GM12878 (cell line): ENCODE results near the gene AIF1L. TPM values are rescaled to one million over a fixed set of nuclear protein-coding genes. Genes with fewer than 3 reads are reported as not detected.

Experiments
- ATAC-seq: fragments of 200-7000 bp; cut with Tn5 transposase; 3 replicates; pipeline ENCODE4 v1.9.1; 2020; ENCODE audit warnings: mild to moderate bottlenecking, moderate library complexity
- BruUV-seq: library from RNA; stranded (reverse); fragments of 400-500 nt; replicated peaks from 2 replicates; lab custom pipeline; 2021; lab: Mats Ljungman, UMichigan
- CTCF ChIA-PET: fragments of 300-600 bp; sonication (Branson Sonifier 250); formaldehyde crosslinking; extraction: SDS; loops from one replicate; lab custom pipeline; 2021; ENCODE audit warnings: inconsistent platforms; lab: Yijun Ruan, JAX
- POLR2A ChIA-PET: fragments of 350-600 bp; formaldehyde crosslinking; extraction: SDS; loops from one replicate; lab custom pipeline; 2021; ENCODE audit warnings: inconsistent platforms; lab: Charles Lee
- RAD21 ChIA-PET: fragments of 300-600 bp; sonication (Branson Sonifier 250); formaldehyde crosslinking; loops from one replicate; lab custom pipeline; 2023; ENCODE audit warnings: antibody characterized with exemption; ENCODE audit not compliant: unreplicated experiment; lab: Charles Lee
- SMC1A ChIA-PET: fragments of 300-600 bp; sonication (Branson Sonifier 250); formaldehyde crosslinking; loops from one replicate; lab custom pipeline; 2023; ENCODE audit not compliant: unreplicated experiment, uncharacterized antibody; lab: Charles Lee
- DNase-seq: peaks from one replicate; pipeline ENCODE4 v3.0.0-alpha.2; 2011; ENCODE audit warnings: low read depth, low spot score
- FAIRE-seq: peaks from 3 replicates; lab custom pipeline; 2011; peaks lifted over from hg19 to GRCh38; lab: Jason Lieb, UNC
- H2AFZ ChIP-seq: 2 replicates; pipeline ENCODE4 v1.6.0; 2011; ENCODE audit warnings: low read depth, low read length, control low read depth; ENCODE audit not compliant: control insufficient read depth
- H3K27ac ChIP-seq: 2 replicates; pipeline ENCODE4 v1.5.1; 2011; ENCODE audit warnings: control low read depth; ENCODE audit not compliant: control insufficient read depth, insufficient read depth
- H3K27me3 ChIP-seq, 2 experiments: replicated peaks in 1 of 2; 2 replicates each; pipeline versions ENCODE4 v1.6.0 to v1.6.1; 2011; ENCODE audit warnings: low read length in 1 of 2; ENCODE audit not compliant: control insufficient read depth in 2 of 2, insufficient read depth in 2 of 2
- H3K36me3 ChIP-seq, 2 experiments: 2 replicates each; pipeline ENCODE4 v1.5.1; 2011; ENCODE audit warnings: low read length in 1 of 2; ENCODE audit not compliant: control insufficient read depth in 2 of 2, insufficient read depth in 2 of 2
- H3K4me1 ChIP-seq: 2 replicates; pipeline ENCODE4 v1.6.1; 2011; ENCODE audit warnings: mild to moderate bottlenecking, low read length, moderate library complexity, mixed read lengths; ENCODE audit not compliant: control insufficient read depth, insufficient read depth
- H3K4me2 ChIP-seq: 2 replicates; pipeline ENCODE4 v1.6.0; 2011; ENCODE audit warnings: control low read depth; ENCODE audit not compliant: control insufficient read depth, insufficient read depth
- H3K4me3 ChIP-seq: fragments of 200-600 bp; sonication (generic); 2 replicates; pipeline ENCODE4 v1.5.1; 2016
- H3K79me2 ChIP-seq: 2 replicates; pipeline ENCODE4 v1.6.0; 2011; ENCODE audit warnings: low read length; ENCODE audit not compliant: control insufficient read depth, insufficient read depth
- H3K9ac ChIP-seq: 2 replicates; pipeline ENCODE4 v1.8.0; 2011; ENCODE audit warnings: low read length, control low read depth, mixed read lengths; ENCODE audit not compliant: control insufficient read depth, insufficient read depth
- H3K9me3 ChIP-seq: replicated peaks from 3 replicates; pipeline ENCODE4 v1.5.1; 2011; ENCODE audit warnings: mild to moderate bottlenecking, low read length; ENCODE audit not compliant: control insufficient read depth, insufficient read depth
- H4K20me1 ChIP-seq: 2 replicates; pipeline ENCODE4 v1.6.0; 2011; ENCODE audit not compliant: control insufficient read depth, insufficient read depth
- ATF3 ChIP-seq: IDR thresholded peaks from 2 replicates; pipeline ENCODE4 v1.6.1; 2011; ENCODE audit warnings: low read depth, mild to moderate bottlenecking, low read length, moderate library complexity, borderline replicate concordance; ENCODE audit errors: extremely low read depth
- HDAC2 ChIP-seq: fragments of 200-600 bp; sonication (generic); IDR thresholded peaks from 2 replicates; pipeline ENCODE4 v1.6.1; 2017
- MLLT1 ChIP-seq: fragments of 450-650 bp; IDR thresholded peaks from 2 replicates; pipeline ENCODE4 v1.6.1; 2016; ENCODE audit warnings: mild to moderate bottlenecking
- RELB ChIP-seq: fragments of 450-650 bp; IDR thresholded peaks from 2 replicates; pipeline ENCODE4 v1.6.1; 2017; ENCODE audit warnings: low read depth, mild to moderate bottlenecking, moderate library complexity
- RUNX3 ChIP-seq: IDR thresholded peaks from 2 replicates; pipeline ENCODE4 v1.6.1; 2012; ENCODE audit warnings: low read length, inconsistent platforms
- SIN3A ChIP-seq: IDR thresholded peaks from 2 replicates; pipeline ENCODE4 v1.6.1; 2012; ENCODE audit warnings: low read depth, low read length, improper control_type of control experiment
- SUPT20H ChIP-seq: IDR thresholded peaks from 2 replicates; pipeline ENCODE4 v1.6.1; 2011; ENCODE audit warnings: low read depth, mild to moderate bottlenecking, low read length, moderate library complexity, borderline replicate concordance; ENCODE audit not compliant: control insufficient read depth
- SUZ12 ChIP-seq: fragments of 200-600 bp; sonication (generic); IDR thresholded peaks from one replicate; pipeline ENCODE4 v1.6.1; 2018; ENCODE audit warnings: antibody characterized with exemption, mild to moderate bottlenecking; ENCODE audit not compliant: unreplicated experiment
- ZNF622 ChIP-seq: fragments of 450-650 bp; IDR thresholded peaks from 2 replicates; pipeline ENCODE4 v1.6.1; 2017; ENCODE audit warnings: mild to moderate bottlenecking, inconsistent platforms
- WGBS: methylation state at CpG from one replicate; pipeline ENCODE4 v1.1.6; 2016; ENCODE audit warnings: low lambda C conversion rate; ENCODE audit not compliant: insufficient replicate concordance, insufficient coverage; ENCODE audit errors: missing lambda C conversion rate; 5-methylcytosine and 5-hydroxymethylcytosine counted together
- in situ Hi-C: fragments of 300-500 bp; cut with MboI; formaldehyde crosslinking; loops from 9 replicates; pipeline ENCODE4 v1.14.3; 2018; ENCODE audit warnings: mixed read lengths
- intact Hi-C: fragments of 100-400 bp; cut with micrococcal nuclease; formaldehyde crosslinking; loops from one replicate; pipeline ENCODE4 v1.14.2; 2022; ENCODE audit not compliant: unreplicated experiment
- polyA plus RNA-seq, 11 experiments: library from polyadenylated mRNA; depleted of rRNA in 4 of 11; unstranded in 6 of 11; stranded (reverse) in 5 of 11; fragments of >200 nt; fragmentation: Nextera tagmentation in 4 of 11; fragmentation: Illumina TruSeq in 1 of 11; extraction: Ambion mirVana in 4 of 11; extraction: Trizol in 1 of 11; gene quantifications; 1 replicate in 1 of 11; 2 replicates in 10 of 11; pipeline versions ENCODE4 v1.2.1 to v1.2.3, GENCODE V29; 2011 to 2016; ENCODE audit warnings: inconsistent platforms in 2 of 11, missing spikeins in 2 of 11, low read depth in 1 of 11
- total RNA-seq, 4 experiments: library from RNA; depleted of rRNA in 3 of 4; stranded (reverse); fragments of >200 nt in 3 of 4; fragmentation: Illumina TruSeq in 1 of 4; extraction: Trizol in 1 of 4; gene quantifications; 2 replicates each; pipeline versions ENCODE4 v1.2.1 to v1.2.3, GENCODE V29; 2013 to 2021

AIF1L gene
- total and polyA plus RNA-seq, 10 of the 15 experiments (the other 5 are each of a cell fraction or from before 2014, with no cell fraction given), result 0.07 to 0.15 (median 0.08) TPM; not detected in 7

GRCh38 chr9:131067625-131068024 lies 28.7 kb upstream of the AIF1L start:
- CTCF ChIA-PET, result no interaction called here

More at GRCh38 chr9:131067625-131068024, 28.7 kb upstream of the AIF1L start:
- H3K9me3 ChIP-seq, result no peaks in the 10 kb centered on the region
- ATAC-seq, result no peak
- intact Hi-C loops, result no loop called here
- H2AFZ ChIP-seq, result no peak overlapping the region
- RAD21 ChIA-PET, result no interaction called here
- H3K9ac ChIP-seq, result no peak overlapping the region
- BruUV-seq, result no TSS peak
- POLR2A ChIA-PET, result no interaction called here
- H3K4me3 ChIP-seq, result no peak overlapping the region
- no peak overlapping the region for H3K4me2 ChIP-seq
- DNase-seq, result no peak
- no peak for TF ChIP-seq ZNF622
- TF ChIP-seq ATF3, result no peak
- no peak for TF ChIP-seq SUZ12
- no peak for TF ChIP-seq SIN3A
- TF ChIP-seq HDAC2, result no peak
- TF ChIP-seq SUPT20H, result no peak
- no peak for TF ChIP-seq MLLT1
- no peak for TF ChIP-seq RUNX3
- no peak for TF ChIP-seq RELB
- in situ Hi-C loops, result no loop called here
- no peak for FAIRE-seq
- no peaks in the 10 kb centered on the region for H4K20me1 ChIP-seq
- 31% methylated on average over 9 of the region's 9 CpGs for WGBS
- no peaks in the 10 kb centered on the region for H3K4me1 ChIP-seq
- no peak overlapping the region for H3K27ac ChIP-seq
- H3K79me2 ChIP-seq, result no peaks in the 10 kb centered on the region
- H3K36me3 ChIP-seq, result no peaks in the 10 kb centered on the region
- H3K27me3 ChIP-seq, result no peaks in the 10 kb centered on the region; a peak in 2 of 4 replicates
- SMC1A ChIA-PET, result no interaction called here
